Eye (tissue), 1 donor: ENCODE results near the gene KRTAP4-7.
A peak's percentile ranks its signal among the peaks of the same experiment; 100 is the strongest.
"Not testable (repeated sequence)": the region's sequence is repeated elsewhere in the genome, so short reads cannot be mapped to it uniquely, and the experiment has no call there.

Experiments used
- DNase-seq: peaks from one replicate; pipeline ENCODE4 v3.0.0-alpha.2; 2015

The KRTAP4-7 gene

GRCh38 chr17:41065829-41066624 is 17.9 kb upstream of the KRTAP4-7 start, which contains the start of gene KRTAP2-4:
KRTAP2-4 (minus strand) TSS chr17:41065879; CDS start chr17:41065845, 34 bp downstream.
- DNase-seq: no peak

GRCh38 chr17:41067281-41067680 is 16.7 kb upstream of the KRTAP4-7 start:
- no peak for DNase-seq

GRCh38 chr17:41069031-41069430 is 14.9 kb upstream of the KRTAP4-7 start:
- DNase-seq: no peak

- no peak for DNase-seq
Observed at GRCh38 chr17:41071606-41072360, 12.2 kb upstream of the KRTAP4-7 start.

GRCh38 chr17:41073676-41074075 is 10.3 kb upstream of the KRTAP4-7 start:
- no peak for DNase-seq

- DNase-seq: no peak
Observed at GRCh38 chr17:41076788-41077187, 7.2 kb upstream of the KRTAP4-7 start.

- no peak for DNase-seq
Observed at GRCh38 chr17:41082626-41083025, 1.3 kb upstream of the KRTAP4-7 start.

GRCh38 chr17:41083427-41083826 is 523 bp upstream of the KRTAP4-7 start:
- not testable (repeated sequence) for DNase-seq

GRCh38 chr17:41088760-41089352 is 4.9 kb downstream of the KRTAP4-7 start:
- not testable (repeated sequence) for DNase-seq

- no peak for DNase-seq
Observed at GRCh38 chr17:41096055-41096454, 12.1 kb downstream of the KRTAP4-7 start.

GRCh38 chr17:41098042-41098441 is 14.1 kb downstream of the KRTAP4-7 start, which contains the start of gene KRTAP4-8:
KRTAP4-8 (minus strand) TSS chr17:41098142; CDS start chr17:41098084, 58 bp downstream.
- no peak for DNase-seq

- no peak for DNase-seq
Observed at GRCh38 chr17:41098481-41098880, 14.5 kb downstream of the KRTAP4-7 start.

- peak; percentile 22 for DNase-seq
Observed at GRCh38 chr17:41099682-41100480, 15.9 kb downstream of the KRTAP4-7 start.

GRCh38 chr17:41101586-41102259 is 17.8 kb downstream of the KRTAP4-7 start, which contains the start of gene KRTAP4-16:
KRTAP4-16 (minus strand) TSS chr17:41102209; CDS start chr17:41102209, 0 bp downstream.
- no peak for DNase-seq

GRCh38 chr17:41103896-41104295 is 19.9 kb downstream of the KRTAP4-7 start:
- DNase-seq: no peak

GRCh38 chr17:41104386-41105038 is 20.6 kb downstream of the KRTAP4-7 start:
- not testable (repeated sequence) for DNase-seq

- not testable (repeated sequence) for DNase-seq
Observed at GRCh38 chr17:41105347-41105746, 21.4 kb downstream of the KRTAP4-7 start, which contains the start of gene KRTAP4-9. KRTAP4-9 (plus strand) TSS chr17:41105389; CDS start chr17:41105389, 0 bp downstream.

- DNase-seq: no peak
Observed at GRCh38 chr17:41107941-41108450, 24.0 kb downstream of the KRTAP4-7 start.

GRCh38 chr17:41108728-41109386 is 24.9 kb downstream of the KRTAP4-7 start:
- DNase-seq: not testable (repeated sequence)
